ENCODE results near the gene NHS.

The NHS gene

DNA sequence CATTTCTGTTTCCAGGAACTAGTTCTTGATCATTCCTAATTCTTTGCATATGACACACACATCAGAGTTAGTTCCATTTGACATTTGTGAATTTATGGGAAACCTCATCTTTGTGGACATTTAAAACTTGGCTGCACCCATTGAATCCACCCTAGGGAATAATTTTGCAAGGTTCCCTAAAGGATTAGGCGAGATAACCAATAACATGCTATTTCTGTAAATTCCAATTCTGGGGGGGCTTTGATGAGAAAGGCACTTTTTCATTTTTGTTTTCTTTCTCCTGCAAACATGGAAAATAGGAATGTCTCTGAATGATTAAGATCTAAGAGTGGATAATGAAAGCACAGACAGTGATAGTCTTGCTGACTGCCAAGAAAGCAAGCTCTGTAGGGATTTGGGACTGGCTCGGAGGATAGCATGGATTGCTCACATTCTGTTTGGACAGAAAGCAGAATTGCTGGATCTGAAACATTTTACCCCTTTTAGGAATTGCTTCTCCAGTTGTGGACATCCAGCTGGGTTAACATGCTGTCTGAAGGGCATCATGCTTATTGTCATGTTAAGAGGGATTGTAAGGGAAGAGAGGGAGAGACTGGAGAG, 145.1 kb downstream of the NHS start:
- Histone ChIP-seq H3K27ac (no peak overlapping the region), H3K79me2 (ENCODE audit: insufficient read depth, low read depth) (no peaks in the 10 kb centered on the region), H3K4me1 (ENCODE audit: low read depth, poor library complexity, severe bottlenecking) (peaks cover 12% of the 10 kb centered on the region), H2AFZ (ENCODE audit: low read depth) (no peak overlapping the region), H3K36me3 (ENCODE audit: insufficient read depth) (no peaks in the 10 kb centered on the region), H3K4me3 (IDR thresholded peaks at IDR 0.05; ENCODE audit: insufficient read depth, low read depth, low read length) (no peak overlapping the region), H4K20me1 (ENCODE audit: insufficient read depth) (no peaks in the 10 kb centered on the region), H3K9ac (no peak overlapping the region), H3K27me3 (ENCODE audit: insufficient read depth, low read depth) (no peaks in the 10 kb centered on the region), H3K4me2 (no peak overlapping the region)
- TF ChIP-seq, protein P1, sequence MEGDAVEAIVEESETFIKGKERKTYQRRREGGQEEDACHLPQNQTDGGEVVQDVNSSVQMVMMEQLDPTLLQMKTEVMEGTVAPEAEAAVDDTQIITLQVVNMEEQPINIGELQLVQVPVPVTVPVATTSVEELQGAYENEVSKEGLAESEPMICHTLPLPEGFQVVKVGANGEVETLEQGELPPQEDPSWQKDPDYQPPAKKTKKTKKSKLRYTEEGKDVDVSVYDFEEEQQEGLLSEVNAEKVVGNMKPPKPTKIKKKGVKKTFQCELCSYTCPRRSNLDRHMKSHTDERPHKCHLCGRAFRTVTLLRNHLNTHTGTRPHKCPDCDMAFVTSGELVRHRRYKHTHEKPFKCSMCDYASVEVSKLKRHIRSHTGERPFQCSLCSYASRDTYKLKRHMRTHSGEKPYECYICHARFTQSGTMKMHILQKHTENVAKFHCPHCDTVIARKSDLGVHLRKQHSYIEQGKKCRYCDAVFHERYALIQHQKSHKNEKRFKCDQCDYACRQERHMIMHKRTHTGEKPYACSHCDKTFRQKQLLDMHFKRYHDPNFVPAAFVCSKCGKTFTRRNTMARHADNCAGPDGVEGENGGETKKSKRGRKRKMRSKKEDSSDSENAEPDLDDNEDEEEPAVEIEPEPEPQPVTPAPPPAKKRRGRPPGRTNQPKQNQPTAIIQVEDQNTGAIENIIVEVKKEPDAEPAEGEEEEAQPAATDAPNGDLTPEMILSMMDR (conservative IDR thresholded peaks at IDR 0.05; ENCODE audit: low read depth, low read length) = no peak

- Histone ChIP-seq H3K4me1 (ENCODE audit: low read depth, poor library complexity, severe bottlenecking) (peaks cover 12% of the 10 kb centered on the region), H3K27ac (no peak overlapping the region), H3K36me3 (ENCODE audit: insufficient read depth) (no peaks in the 10 kb centered on the region), H3K27me3 (ENCODE audit: insufficient read depth, low read depth) (no peaks in the 10 kb centered on the region), H3K9ac (no peak overlapping the region), H4K20me1 (ENCODE audit: insufficient read depth) (no peaks in the 10 kb centered on the region), H2AFZ (ENCODE audit: low read depth) (peak overlapping the region; percentile 69; the same call in 1 of the 2 replicates), H3K4me2 (0 out of 2 replicates have a peak overlapping the region, but pooled peaks have one; percentile 17), H3K79me2 (ENCODE audit: insufficient read depth, low read depth) (no peaks in the 10 kb centered on the region), H3K4me3 (IDR thresholded peaks at IDR 0.05; ENCODE audit: insufficient read depth, low read depth, low read length) (no peak overlapping the region)
- TF ChIP-seq, protein P1 (conservative IDR thresholded peaks at IDR 0.05; ENCODE audit: low read depth, low read length) = no peak
These were observed 147.1 kb downstream of the NHS start for GRCh38 chrX:17521871-17522693.

- Histone ChIP-seq H3K9ac (no peak overlapping the region), H3K4me3 (IDR thresholded peaks at IDR 0.05; ENCODE audit: insufficient read depth, low read depth, low read length) (no peak overlapping the region), H3K36me3 (ENCODE audit: insufficient read depth) (no peaks in the 10 kb centered on the region), H3K4me2 (no peak overlapping the region), H2AFZ (ENCODE audit: low read depth) (no peak overlapping the region), H3K4me1 (ENCODE audit: low read depth, poor library complexity, severe bottlenecking) (peaks cover 12% of the 10 kb centered on the region), H3K27ac (no peak overlapping the region), H3K79me2 (ENCODE audit: insufficient read depth, low read depth) (no peaks in the 10 kb centered on the region), H4K20me1 (ENCODE audit: insufficient read depth) (no peaks in the 10 kb centered on the region), H3K27me3 (ENCODE audit: insufficient read depth, low read depth) (no peaks in the 10 kb centered on the region)
- TF ChIP-seq, protein P1 (conservative IDR thresholded peaks at IDR 0.05; ENCODE audit: low read depth, low read length) = no peak
These were observed 150.3 kb downstream of the NHS start for GRCh38 chrX:17525266-17525665.

GRCh38 chrX:17525762-17526555, 151.0 kb downstream of the NHS start:
- no peak overlapping the region for H3K27ac ChIP-seq
- no peak overlapping the region for H2AFZ ChIP-seq (ENCODE audit: low read depth)
- no peak overlapping the region for H3K9ac ChIP-seq
- no peaks in the 10 kb centered on the region for H3K27me3 ChIP-seq (ENCODE audit: insufficient read depth, low read depth)
- peaks cover 12% of the 10 kb centered on the region for H3K4me1 ChIP-seq (ENCODE audit: low read depth, poor library complexity, severe bottlenecking)
- H3K79me2 ChIP-seq (ENCODE audit: insufficient read depth, low read depth) = no peaks in the 10 kb centered on the region
- H3K4me2 ChIP-seq = no peak overlapping the region
- TF ChIP-seq, protein P1 (conservative IDR thresholded peaks at IDR 0.05; ENCODE audit: low read depth, low read length) = no peak
- H3K4me3 ChIP-seq (IDR thresholded peaks at IDR 0.05; ENCODE audit: insufficient read depth, low read depth, low read length) = no peak overlapping the region
- H4K20me1 ChIP-seq (ENCODE audit: insufficient read depth) = no peaks in the 10 kb centered on the region
- no peaks in the 10 kb centered on the region for H3K36me3 ChIP-seq (ENCODE audit: insufficient read depth)
